ENCODE measurements around the gene KIRREL1. TPM values are rescaled to one million over a fixed set of nuclear protein-coding genes. Genes with fewer than 3 reads are reported as not detected.

KIRREL1 gene
- total RNA-seq, 1 donor from 2014 or later = not detected

DNA sequence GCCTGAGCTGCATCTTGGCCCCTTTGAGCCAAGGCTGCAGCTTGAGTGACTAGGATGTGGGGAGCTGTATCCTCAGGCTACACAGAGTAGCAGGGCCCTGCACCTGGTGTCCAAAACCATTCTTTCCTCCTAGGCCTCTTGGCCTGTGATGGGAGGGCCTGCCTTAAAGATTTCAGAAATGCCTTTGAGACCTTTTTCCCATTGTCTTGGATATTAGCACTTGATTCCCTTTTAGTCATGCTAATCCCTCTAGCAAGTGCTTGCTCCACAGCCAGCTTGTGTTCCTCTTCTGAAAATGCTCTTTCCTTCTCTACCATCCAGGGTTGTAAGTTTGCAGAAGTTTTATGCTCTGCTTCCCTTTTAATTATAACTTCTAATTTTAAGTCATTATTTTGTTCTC lies 21.7 kb upstream of the KIRREL1 start:
- intact Hi-C loops (cut with micrococcal nuclease) = no loop called here

DNA sequence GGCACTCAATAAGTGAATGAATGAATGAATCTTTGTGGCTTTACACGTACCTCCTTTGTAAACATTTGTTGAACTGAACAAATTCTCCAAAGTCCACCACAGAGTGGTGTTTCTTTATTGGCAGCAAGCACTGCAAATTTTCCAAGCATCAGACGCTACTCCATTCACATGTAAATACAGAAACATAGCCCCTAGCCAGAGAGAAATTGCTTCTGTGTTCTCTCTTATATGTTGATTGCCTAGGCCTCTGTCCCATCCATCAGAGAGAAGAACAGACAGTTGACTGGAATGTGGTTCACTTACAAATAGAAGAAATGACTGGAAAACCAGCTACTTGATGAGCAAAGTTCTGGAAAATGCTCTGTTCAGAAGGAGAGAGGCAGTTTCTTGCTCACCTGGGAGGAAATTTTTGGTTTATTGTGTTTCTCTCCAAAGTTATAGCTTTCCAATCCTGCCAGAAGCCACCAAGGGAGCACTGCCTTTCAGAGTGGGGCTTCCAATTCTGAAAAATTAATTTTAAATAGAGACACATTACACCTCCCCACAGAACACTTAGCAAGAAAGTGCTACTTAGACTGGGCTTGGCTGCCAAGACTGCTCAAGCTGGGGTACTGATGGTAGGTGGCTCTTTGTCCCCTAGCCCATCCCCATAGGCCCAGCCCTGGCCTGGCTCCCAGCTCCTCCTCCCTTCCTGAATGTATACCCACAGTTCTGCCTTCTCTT lies 18.1 kb upstream of the KIRREL1 start:
- intact Hi-C loops (cut with micrococcal nuclease) = no loop called here

DNA sequence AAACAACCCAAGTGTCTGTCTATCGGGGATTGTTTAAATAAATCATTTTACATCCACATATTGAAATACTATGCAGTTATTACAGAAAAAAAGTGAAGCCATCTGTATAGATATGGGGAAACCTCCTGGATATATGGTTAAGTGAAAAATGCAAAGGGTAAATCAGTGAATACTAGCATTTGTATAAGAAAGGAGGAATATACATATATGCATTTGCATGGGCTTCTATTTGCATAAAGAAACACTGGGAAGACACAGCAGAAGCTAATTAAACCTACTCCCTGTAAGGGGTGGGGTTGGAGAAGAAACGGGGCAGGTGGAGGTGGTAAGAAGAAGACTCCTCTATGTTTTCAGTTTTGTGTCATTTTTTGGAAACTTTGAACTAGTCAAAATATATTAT lies 16.6 kb upstream of the KIRREL1 start:
- intact Hi-C loops (cut with micrococcal nuclease) = no loop called here

DNA sequence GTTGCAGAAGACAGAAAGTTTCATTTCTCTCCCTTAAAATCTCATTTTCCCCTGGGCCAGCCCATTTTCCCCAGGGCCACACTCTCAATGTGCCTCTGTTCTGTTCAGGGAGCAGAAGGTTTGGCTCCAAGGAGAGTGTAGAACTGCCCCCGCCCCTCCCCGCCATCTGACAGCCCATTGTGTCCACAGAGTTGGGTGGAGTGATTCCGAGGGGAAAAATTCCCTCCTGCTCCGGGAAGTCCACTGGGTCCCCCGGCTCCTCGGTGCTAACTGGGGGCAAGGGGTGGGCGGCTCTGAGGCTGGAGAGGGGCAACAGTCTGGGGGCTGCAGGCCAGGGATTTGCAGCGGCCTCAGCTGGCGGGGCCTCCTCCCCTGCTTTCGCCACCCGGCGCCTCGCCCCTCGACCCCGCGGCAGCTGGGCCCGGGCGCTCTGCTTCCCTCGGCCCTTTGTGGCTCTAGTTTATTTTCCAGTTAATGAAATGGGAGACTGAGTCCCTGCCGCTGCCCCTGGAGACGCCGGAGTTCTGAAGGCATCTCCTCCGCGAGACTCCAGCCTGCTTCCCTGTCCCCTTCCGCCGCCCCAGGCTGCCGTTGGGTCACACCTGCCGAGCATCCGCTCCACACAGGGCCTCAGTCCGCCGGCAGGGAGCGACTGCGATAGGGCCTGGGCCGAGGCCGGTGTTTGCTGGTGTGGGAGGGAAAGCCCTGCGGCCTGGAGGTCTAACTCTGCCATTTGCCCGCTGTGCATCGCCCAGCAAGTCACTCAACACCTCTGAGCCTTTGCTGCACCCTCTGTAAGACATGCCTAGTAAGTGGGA lies 14.7 kb upstream of the KIRREL1 start:
- intact Hi-C loops (cut with micrococcal nuclease) = no loop called here

DNA sequence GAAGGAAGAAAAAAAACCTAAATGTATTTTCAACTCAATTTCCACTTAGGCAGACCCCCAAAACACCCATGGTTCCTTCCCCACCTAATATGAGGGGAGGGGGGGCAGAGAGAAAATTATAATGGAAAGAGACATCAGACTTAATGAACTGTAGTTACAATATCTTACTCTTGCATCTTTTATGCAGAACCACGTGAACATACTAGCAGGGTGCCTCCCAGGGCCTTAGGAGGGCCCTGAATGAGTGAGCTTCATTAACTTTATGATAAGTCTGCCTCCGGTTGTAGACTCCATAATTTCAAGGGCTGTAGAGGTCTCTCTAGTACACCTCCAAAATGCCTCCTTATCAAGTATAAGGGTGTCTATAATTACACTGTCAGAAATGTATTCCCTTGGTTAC lies 11.3 kb upstream of the KIRREL1 start:
- intact Hi-C loops (cut with micrococcal nuclease) = no loop called here

DNA sequence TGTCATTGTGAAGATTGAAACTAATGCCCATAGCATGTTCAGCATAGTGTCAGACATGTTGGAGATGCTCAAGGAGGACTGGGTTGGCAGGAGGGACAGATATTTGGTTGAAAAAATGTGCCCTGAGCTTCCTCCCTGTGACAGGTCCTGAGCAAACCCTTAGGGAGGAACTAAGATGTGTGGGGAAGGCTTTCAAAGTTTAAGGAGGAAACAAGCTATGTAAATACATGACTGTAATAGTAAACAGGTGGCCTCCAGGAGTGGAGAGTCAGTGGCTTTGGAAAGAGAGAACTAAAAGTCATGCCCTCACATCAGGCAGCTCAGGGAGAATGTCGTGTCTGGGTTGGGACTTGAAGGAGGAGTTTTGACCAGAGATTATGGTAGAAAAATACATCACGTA lies 9.7 kb upstream of the KIRREL1 start:
- intact Hi-C loops (cut with micrococcal nuclease) = no loop called here

DNA sequence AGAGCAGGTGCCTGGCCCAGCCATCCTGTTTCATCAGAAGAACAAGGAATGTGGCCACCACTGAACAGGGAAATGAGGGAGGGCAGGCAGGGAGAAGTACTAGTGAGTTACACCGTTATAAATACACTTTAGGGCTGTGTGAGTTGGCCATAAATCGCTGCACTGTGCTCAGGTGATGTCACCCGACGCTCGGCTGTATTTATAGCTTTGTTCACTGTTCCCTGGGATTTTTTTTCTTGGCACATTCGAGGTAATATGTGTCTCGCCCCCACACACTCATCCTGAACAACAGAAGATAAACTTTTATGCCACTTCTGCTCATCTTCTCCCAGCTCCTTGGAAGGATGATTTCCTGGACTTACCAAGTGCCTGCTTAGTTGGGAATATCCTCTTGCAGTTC lies 9.0 kb upstream of the KIRREL1 start:
- intact Hi-C loops (cut with micrococcal nuclease) = no loop called here

DNA sequence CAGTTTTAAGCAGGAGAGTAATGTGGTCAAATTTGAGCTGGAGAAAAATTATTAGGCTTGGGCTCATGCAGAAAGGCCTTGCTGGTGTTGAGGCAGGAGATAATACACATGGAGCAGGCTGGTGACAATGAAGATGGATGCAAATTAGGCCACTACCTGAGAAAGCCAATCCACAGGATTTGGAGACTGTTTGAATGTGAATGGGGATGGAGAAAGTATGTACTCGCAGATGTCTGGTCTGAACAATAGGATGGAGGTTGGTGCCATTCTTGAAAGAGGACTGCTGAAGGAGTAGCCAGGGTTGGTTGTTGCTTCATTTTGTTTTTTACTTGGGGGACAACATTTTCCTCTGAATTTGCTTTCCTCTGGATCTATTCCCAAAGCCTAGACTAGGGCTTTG lies 8.0 kb upstream of the KIRREL1 start:
- intact Hi-C loops (cut with micrococcal nuclease) = no loop called here

DNA sequence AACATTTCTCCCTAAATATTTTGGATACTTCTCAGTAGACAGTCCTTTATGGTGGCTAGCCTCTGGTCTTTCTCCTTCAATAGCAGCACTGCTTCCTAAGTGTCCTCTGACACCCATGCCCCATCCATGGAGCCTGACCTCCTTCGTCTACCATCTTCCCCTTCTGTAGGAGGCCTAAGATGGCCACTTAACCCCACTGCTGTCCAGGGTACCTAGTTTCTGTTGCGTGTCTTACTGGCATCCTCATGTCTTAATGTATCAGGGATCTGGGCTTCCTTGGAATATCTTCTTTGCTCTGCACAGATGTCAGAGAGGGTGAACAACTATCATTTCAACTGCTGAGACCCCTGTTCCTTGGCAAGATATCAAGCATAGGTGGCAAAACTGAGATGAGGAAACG lies 5.4 kb upstream of the KIRREL1 start:
- intact Hi-C loops (cut with micrococcal nuclease) = no loop called here

DNA sequence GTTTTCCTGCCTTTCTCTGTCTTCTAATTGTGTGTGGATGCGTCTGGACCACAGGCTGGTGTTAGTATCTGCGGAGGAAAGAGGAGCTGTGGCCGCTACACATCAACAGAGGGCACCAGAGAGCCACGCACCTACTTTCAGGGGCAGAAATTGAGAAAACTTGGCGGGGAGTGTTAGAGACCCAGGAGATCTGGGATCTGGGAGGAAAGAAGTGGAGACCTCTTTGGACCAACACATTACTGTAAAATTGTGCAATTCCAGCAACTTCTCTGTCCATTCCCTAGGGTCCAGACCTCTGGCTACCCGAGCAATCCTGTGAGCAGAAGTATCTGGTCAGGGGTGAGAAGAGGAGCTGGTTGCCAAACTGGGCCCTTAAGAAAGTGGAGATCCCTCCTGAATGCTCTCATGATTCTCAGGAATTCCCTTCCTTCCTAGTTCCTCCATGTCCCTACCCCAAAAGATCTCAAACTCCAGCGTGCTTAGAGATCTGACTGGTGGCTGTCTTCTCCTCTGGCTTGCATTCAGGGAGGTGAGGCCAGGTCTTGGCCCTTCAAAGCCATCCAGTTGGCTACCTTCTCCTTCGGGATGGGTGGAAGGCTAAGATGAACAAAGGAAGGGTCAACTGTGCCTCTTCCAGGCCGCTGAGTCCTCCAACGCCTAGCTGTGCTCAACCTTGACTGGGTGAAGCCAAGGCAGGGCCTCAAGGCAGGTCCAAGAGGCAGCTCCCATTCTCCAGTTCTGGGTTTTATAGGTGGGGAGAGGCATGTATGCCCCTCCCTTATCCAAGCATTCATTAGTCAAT lies 1.2 kb upstream of the KIRREL1 start:
- intact Hi-C loops (cut with micrococcal nuclease) = loop anchor here (1.0 to 2.0 kb wide), 3 partner anchors 45 to 133 kb away; no protein-coding TSS in a partner anchor

DNA sequence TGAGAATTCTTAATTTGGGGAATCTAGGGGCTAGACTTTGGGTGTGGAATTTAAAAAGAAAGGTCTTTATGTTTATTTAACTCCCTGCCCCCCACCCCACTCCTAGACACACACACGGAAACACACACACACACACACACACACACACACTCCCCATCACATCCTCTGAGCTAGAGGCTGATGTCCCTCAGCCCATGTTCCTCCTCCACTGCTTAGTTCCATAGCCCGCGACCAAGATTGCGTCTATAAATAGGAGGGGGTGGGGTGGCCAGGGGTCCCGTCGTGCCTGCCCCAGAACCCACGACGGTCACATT lies 655 bp upstream of the KIRREL1 start:
- intact Hi-C loops (cut with micrococcal nuclease) = loop anchor here (1.0 to 2.0 kb wide), 3 partner anchors 44 to 133 kb away; no protein-coding TSS in a partner anchor

DNA sequence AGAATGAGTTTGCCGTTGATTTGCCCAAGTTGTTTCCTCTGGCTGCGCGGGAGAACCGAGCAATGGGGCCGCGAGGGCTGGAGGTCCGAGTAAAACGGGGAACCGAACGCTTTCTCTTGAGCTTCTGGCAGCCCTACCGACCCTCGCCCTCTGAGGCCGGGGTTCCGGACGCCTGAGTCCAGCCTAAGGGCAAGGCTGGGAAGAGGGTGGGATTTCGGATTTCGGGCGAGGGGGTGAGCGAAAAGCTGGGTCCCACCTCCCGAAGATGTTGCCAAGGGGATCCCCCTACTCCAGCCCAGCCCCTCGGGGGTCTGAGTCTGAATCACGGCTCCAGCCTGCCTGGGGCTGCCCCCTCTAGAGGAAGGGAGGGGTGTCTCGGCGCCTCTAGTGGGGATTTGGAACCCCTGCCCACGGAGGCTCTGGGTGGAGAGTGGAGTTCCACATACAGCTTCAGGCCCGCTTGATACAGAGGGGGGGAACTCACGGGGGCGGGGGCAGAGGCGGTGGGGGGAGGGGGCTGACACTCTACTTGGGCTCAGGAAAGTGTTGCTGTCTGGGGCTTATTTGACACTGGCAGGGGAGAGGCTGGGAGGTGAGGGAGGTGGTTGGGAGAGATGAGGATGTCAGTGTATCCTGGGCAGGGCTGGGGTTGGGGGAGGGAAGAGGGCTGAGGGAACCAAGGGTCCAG lies 617 bp downstream of the KIRREL1 start:
- intact Hi-C loops (cut with micrococcal nuclease) = loop anchor here (2.0 kb wide), 1 partner anchor 43 kb away; no protein-coding TSS in a partner anchor

DNA sequence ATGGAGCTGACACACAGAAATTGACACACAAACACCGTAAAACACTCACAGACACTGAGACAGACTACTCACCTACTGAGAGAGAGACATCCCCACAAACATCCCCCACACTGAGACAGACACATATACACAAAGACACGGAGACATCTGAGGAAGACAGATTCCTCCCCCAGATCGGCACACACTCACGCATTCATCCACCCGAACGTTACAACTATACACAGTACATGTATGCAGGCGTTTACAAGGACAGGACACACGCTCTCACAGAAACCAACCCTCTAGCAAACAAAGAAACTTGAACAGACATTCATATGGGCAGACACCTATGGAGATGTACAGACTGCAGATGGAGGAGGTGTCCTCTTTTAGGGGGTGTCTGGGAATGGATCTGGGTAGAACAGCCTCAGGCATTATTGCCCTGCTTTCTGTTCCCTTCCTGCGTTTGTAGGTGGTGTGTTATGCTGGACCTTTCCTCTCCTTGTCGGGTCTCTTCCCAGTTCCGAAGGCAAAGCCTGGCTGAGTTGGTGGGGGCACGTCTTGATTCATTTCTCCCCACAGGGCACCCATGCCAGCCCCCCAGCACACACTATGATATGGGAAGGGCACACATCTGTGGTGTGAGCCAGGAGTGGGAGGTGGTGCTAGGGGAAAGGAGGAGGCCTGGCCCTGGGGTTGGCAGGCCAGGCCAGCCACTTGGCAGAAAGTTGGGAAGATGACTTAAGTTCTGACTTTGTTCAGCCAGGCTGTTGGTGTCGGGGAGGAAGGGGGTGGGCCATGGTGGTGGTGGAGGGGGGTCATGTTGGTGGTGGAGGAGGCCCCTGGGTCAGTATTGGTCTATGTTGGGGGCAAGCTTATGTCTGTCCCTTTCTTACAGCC lies 1.5 kb downstream of the KIRREL1 start:
- intact Hi-C loops (cut with micrococcal nuclease) = no loop called here

DNA sequence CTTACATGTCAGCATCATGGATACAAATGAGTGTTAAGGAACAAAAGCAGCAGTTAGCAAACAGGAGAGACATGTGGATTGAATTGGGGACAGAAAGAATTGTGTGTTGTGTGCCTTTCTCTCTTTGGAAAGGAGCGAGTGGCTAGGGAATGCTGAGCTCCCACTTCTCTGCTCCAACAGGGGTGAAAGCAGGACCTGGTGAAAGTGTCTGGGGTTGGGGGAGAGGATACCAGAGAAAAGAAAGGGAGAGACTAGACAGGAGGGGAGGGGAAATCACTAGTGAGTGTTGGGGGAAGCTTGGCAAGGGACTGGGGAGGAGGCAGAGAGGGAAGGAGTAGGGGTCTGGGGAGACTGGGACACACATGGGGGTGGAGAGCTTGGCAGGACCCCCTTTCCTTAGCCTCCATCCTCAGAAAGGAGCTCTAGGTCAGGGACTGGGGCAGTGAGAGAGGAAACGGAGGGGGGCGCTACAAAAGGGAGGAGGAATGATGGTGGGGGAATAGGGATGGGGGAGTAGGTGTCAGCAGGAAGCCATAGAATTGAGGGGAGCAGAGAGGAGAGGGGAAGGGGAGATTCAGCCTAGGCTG lies 2.2 kb downstream of the KIRREL1 start:
- intact Hi-C loops (cut with micrococcal nuclease) = no loop called here

DNA sequence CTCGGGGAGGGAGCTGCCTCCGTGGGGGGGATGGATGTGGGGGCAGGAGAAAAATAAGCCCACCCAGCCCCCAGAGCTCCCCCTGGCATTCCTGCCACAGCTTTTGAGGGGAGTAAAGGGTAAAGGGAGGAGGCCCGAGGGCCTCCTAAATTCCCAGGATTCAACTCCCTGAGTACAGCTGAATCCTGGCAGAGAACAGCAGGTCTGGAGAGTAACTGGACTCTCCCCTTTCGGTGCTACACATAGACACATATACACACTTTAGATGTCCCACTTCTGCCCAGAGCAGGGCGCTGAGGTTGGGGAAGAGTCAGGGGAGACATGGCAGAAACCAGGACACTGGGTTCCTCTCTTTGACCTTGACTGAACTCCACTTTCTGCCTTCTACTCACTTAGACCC lies 3.0 kb downstream of the KIRREL1 start:
- intact Hi-C loops (cut with micrococcal nuclease) = no loop called here

DNA sequence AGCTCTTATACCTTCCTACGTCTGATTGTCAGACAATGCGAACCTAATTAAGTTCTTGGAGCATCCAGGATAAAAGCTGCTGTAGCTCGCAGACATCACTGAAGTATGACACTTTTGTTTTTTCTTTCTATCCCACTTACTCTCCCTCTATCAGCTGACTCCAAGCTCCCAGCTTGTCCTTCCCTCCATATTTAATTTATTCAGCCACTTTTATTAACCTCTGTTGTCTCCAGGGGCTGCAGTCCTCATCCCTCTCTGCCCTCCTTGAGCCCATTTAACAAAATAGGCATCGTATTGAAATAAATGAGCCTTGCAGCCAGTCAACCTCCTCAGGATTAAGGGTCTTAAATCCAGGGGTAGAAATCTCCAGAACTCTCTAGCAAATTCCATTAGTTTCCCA lies 7.1 kb downstream of the KIRREL1 start:
- intact Hi-C loops (cut with micrococcal nuclease) = no loop called here

DNA sequence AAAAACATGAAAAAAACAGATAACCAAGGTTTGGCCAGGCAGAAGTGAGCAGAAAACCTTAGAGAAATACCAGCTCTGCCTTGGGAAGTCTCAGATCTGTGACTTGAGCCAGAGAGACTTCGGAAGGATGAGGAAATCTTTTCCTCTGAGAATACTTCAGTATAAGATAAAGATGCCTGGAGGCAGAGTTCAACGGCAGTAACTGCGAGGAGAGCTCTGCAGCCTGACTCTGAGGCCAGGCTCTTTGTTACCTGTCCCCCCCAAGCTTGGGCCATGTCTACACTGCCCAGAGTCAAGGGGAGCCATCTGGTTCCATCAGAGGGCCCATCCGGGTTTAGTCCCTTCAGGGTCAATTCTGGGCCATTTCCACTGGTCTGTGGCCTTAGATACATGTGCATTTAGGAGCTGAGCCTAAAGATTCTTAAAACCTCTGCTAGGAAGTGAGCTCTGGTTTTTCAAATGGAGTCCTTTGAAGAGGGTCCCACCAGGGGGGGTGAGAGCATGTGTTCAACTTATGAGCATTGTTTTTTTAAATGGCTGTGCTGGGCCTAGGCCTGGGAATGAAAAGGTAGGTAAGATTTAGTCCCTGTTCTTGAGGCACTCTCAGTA lies 8.7 kb downstream of the KIRREL1 start:
- intact Hi-C loops (cut with micrococcal nuclease) = no loop called here

DNA sequence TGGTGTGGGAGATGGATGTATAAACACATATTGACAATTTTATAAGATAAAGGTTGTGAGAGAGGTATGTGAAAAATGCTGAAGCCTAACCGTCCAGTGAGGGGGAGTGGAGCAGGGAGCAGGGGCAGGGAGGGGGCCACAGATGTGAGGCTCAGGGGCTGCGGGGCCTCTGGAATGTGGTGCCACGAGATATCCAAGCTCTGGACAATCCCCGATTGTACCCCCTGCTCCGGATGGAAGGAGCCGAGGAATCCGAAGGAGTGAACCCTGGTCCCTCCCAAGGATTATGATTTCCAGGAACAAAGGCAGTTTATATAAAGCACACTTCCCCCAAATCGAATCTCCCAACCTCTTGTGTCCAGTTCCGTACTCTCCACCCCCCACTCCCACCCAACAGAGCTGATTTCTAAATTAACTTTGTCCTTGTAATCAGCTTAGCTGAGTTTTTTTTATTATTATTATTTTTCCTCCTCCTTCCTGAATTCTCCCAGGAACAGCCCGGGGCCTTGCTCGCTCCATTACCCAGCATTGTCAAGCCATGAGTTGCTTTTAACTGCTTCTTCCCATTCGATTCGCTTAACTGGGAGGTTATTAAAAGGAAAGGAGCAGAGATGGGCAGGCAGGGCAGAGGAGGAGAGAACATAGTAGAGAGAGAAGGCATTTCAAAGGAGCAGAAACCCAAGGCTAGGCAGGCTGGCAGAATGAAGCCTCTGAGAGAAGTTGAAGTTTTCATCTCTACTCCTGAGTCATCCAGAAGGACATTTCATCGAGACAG lies 9.4 kb downstream of the KIRREL1 start:
- intact Hi-C loops (cut with micrococcal nuclease) = no loop called here

DNA sequence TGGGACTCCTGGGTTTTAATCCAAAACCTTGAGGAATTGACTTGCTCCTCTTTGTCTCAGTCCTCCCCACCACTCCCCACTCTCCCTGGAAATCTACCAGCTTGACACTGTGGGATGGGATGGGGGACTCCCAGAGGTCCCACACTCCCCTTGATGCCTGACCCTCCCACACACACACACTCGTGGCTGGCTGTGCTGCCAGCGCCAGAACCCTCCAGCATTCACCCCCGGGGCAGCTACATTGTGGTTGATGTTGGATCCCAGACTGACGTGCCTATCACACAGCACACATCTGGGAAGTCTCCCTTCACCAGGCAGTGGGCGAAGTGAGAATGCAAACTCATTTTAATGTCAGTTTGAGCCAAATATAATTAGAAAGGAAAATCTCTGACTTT lies 10.0 kb downstream of the KIRREL1 start:
- intact Hi-C loops (cut with micrococcal nuclease) = no loop called here
